Measurements from ENCODE around the gene XPNPEP2.

XPNPEP2 gene, protein sequence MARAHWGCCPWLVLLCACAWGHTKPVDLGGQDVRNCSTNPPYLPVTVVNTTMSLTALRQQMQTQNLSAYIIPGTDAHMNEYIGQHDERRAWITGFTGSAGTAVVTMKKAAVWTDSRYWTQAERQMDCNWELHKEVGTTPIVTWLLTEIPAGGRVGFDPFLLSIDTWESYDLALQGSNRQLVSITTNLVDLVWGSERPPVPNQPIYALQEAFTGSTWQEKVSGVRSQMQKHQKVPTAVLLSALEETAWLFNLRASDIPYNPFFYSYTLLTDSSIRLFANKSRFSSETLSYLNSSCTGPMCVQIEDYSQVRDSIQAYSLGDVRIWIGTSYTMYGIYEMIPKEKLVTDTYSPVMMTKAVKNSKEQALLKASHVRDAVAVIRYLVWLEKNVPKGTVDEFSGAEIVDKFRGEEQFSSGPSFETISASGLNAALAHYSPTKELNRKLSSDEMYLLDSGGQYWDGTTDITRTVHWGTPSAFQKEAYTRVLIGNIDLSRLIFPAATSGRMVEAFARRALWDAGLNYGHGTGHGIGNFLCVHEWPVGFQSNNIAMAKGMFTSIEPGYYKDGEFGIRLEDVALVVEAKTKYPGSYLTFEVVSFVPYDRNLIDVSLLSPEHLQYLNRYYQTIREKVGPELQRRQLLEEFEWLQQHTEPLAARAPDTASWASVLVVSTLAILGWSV

DNA sequence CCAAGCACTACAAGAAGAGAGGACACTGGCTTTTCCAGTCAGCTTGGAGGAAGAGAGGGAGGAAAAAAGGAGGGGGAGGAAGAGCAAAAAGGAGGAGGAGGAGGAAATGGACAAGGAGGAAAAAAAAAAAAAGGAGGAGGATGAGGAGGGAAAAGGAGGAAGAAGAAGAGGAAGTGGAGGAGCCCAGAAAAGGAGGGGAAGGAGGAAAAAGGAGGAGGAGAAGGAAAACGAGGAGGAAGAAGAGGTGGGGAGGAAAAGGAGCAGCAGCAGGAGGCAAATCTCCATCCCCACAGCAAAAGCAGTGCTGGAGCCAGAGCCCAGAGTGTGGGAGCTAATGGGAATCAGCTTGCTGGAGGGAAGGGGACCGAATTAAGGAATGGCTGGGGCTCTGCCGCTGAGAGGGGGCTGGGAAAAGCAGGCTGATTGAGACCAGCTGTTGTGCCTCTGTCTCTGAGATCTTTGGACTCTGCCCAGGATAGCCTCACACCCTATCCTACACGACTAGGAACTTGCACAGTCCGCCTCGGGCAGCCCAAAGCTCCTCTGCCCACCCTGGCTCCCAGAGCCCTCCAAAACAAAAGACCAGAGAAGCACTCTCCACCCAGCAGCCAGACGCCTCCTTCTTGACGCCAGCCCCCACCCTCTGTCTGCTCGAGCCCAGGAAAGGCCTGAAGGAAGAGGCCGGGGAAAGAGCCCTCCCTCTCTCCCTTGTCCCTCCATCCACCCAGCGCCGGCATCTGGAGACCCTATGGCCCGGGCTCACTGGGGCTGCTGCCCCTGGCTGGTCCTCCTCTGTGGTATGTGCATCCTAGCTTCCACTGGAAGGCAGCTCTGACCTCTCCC is at the start of gene XPNPEP2:
Gene XPNPEP2 (plus strand): TSS at position 514 of the 843 bp plus-strand sequence. CDS start 235 bp downstream, at position 749.
- DNase-seq (ENCODE audit: low read depth), result no peak

DNA sequence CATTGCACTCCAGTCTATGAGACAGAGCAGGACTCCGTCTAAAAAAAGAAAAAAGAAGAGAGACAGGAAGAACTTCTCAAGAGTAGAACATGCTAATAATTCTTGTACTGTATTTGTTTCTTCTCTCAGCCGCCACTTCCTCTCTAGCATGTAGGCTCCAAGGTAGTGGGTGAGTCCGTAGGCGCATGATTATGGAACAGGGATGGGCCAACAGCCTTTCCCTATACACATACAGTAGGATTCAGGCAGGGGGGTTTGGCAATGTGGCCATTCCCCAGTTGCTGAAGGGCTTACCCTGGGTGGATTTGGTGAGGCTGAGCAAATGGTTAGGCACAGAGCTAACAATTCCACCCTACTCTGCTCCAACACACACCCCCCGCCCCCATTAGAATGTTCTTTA is 49.0 kb upstream of the XPNPEP2 start:
- DNase-seq (ENCODE audit: low read depth), result no peak

DNA sequence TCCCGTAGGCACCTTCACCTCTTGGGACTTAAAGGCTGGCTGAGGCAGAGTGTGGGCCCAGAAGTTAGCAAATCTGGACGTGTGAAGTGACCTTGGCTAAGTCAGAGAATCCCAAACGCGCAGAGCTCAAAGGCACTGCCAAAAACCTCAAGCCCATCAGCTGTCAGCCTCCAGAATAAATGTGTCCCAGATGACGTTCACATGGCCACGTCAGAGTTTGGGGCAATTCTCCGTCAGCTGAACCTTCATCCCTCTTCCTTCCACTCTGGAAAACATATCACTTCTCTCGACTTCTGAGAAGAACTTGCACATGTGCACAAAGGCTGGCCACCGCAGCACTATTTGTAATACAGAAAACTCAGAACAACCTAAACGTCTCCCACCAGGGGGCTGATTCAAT is 48.3 kb upstream of the XPNPEP2 start:
- no peak for DNase-seq (ENCODE audit: low read depth)

DNA sequence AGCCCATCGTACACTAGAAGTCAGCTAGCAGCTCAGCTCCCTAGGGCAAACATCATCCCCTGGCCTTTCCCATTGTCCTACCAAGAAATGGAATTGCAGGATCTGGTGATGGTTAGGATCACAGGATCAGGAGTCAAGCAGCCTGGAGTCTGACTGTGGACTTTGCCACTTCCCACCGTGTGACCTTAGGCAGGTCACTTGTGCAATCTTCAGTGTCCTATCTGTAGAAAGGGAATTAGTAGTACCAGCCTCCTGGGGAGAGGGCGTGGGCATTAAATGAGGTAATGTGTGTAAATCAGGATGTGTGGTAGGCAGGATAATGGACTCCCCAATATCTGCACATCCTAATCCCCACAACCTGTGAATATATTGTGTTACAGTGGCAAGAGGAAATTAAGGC is 45.4 kb upstream of the XPNPEP2 start:
- no peak for DNase-seq (ENCODE audit: low read depth)

DNA sequence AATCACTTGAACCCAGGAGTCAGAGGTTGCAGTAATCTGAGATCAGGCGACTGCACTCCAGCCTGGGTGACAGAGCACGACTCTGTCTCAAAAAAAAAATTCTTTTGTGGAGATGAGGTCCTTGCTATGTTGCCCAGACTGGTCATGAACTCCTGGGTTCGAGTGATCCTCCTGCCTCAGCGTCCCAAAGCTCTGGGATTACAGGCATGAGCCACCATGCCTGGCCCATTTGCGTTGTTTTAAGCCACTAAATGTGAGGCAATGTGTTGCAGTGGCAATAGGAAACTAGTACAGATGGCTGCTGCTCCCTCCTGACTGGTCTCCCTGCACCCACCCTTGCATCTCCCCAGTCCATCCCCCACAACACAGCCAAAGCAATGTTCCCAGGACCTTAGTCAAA is 44.0 kb upstream of the XPNPEP2 start:
- no peak for DNase-seq (ENCODE audit: low read depth)

- no peak for DNase-seq (ENCODE audit: low read depth)
Observed at GRCh38 chrX:129695535-129695934, 43.2 kb upstream of the XPNPEP2 start.

- DNase-seq (ENCODE audit: low read depth), result no peak
Observed at GRCh38 chrX:129695937-129696336, 42.8 kb upstream of the XPNPEP2 start.

DNA sequence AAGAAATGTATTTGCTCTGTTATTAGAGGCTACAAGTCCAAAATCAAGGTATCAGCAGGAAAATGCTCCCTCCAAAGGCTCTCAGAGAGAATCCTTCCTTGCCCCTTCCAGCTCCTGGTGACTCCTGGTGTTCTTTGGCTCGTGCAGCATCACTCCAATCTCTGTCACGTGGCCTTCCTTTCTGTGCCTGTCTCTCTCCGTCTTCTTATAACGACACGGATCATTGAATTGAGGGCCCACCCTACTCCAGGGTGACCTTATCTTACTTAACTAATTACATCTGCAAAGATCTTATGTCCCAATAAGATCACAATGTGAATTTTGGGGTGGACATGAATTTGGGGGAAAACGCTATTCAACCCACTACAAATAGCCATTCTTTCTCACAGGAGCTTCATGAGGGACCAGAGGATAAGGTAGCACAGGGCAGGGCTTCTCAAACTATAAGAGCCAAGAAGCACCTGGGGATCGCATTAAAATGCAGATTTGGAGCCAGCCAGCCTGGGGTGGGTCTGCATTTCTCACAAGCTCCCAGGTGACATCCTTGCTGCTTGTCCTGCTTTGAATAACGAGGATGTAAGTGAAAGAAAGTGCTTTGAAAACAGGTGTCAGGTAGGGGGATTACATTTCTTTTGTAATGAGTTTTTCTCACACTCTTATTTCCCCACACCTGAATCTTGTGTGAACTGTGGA is 42.2 kb upstream of the XPNPEP2 start:
- DNase-seq (ENCODE audit: low read depth), result no peak

DNA sequence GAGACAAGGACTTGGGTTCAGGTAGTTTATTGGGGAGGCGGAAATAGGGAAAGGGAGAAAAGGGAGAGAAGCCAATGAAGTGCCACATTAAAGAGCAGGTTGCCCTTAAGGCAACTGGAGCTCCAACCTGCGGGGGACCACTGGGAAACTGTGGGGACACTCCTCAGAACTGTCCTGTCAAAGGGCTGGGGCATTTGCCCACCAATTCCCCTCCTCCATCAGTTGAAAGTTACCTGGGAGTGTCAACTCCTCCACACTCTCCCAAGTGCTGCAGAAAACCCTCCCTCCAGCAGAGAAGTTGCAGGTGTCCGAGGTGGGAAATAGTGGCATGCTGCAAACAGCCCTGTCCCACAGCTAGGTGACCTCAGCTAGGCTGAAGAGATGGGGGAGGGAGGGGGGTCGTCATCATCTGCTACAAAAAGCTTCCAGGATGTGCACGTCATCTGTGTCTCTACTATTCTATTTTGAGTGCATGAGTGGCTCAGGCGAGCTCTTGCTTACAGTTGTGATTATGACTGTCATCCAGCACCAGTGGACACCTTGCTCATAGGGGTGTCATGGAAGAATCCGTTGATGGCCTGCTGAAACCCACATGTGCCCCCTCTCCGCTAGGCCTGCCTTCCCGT is 41.5 kb upstream of the XPNPEP2 start:
- DNase-seq (ENCODE audit: low read depth), result no peak

GRCh38 chrX:129698150-129698549 is 40.6 kb upstream of the XPNPEP2 start:
- no peak for DNase-seq (ENCODE audit: low read depth)

GRCh38 chrX:129700536-129700935 is 38.2 kb upstream of the XPNPEP2 start:
- DNase-seq (ENCODE audit: low read depth), result no peak

GRCh38 chrX:129701624-129702069 is 37.1 kb upstream of the XPNPEP2 start:
- DNase-seq (ENCODE audit: low read depth), result no peak

- no peak for DNase-seq (ENCODE audit: low read depth)
Observed at GRCh38 chrX:129704491-129704890, 34.3 kb upstream of the XPNPEP2 start.

DNA sequence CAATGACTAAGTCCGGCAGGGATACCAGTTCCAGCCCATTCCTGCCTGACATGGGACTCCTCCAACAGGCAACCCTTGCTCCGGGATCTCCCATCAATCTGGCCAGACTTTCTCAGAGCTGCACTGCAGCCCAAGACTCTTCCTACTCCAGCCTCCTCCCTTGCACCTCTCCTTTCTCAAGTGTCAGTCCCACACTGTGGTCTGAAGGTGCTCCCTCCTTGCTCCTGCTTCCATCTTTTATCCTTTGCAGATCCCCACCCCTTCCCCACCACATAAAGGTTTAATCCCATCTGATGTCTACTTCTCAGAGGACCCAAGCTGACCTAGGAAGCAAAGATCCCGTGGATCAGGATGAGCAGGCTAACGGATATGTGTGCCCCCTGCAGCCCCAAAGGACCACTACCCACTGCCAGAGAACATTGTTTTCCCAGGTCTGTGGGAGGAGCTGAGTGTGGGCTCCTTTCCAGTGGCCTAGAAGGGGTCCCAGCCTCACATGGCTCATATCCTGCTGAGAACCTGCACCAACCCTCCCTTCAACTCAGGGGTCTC is 33.3 kb upstream of the XPNPEP2 start:
- DNase-seq (ENCODE audit: low read depth), result no peak

DNA sequence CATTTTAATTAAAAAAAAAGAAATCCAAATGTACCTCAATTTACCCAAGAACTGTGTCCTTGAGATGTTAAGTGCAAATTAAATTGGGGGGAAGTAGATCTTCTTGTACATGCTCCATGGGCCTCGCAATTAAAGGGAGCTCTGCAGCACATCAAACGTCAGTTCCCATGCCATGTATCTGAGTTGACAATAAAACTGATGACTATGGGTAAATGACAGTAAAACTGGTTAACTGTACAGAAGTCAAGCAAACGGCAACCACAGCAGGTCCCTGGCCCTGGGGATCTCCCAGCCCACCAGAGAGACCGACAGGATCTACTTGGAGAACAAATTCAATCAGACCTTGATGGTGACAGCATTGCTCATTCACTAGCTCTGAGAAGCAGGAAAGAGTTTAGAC is 32.8 kb upstream of the XPNPEP2 start:
- no peak for DNase-seq (ENCODE audit: low read depth)

DNA sequence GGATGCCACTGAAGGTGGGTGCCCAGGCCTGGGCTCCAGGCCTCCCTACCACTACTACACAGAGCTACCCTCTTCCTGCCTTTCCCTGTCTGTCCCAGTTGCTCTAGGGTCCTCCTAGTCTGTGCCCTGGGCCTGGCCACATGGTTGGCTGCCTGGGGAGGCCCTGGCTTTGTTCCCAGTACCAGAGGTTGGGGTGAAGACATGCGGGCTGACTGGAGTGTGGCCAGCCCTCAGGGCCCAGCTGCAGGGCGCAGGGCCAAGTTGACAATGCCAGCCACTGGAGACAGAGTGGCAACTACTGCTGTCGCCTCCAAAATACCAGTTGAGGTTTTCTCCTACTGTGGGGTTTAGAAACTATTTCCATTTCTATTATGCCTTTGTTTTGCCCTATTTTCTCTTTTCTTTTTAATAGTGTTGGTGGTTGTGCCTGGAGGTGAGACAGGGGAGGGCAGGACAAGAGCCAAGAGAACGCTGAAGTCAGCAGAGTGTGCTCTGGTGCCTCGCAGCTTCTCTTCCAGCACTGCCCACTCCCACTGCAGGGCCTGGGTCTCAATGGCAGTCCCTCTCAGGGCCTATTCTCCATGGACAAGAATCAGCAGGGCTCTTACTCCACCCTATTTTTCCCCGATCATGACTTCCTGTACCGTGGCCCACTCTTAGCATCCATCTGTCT is 32.2 kb upstream of the XPNPEP2 start:
- no peak for DNase-seq (ENCODE audit: low read depth)

DNA sequence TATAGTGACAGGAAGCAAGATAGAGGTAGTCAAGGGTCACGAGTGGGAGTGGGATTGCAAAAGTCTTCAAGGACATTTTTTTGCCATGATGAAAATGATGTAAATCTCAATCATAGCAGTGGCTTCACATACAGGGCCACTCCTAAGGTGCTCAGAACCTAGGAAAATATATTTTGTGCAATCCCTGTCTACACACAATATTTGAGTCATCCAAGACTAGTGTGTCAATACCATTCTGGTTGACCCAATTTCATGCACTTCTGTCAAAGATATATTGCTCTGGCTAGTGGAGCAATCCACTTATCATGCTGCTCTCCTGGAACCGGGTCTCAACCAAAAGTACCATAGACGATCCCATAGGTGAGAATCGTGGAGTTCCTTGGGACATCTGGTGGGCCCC is 24.2 kb upstream of the XPNPEP2 start:
- no peak for DNase-seq (ENCODE audit: low read depth)

DNA sequence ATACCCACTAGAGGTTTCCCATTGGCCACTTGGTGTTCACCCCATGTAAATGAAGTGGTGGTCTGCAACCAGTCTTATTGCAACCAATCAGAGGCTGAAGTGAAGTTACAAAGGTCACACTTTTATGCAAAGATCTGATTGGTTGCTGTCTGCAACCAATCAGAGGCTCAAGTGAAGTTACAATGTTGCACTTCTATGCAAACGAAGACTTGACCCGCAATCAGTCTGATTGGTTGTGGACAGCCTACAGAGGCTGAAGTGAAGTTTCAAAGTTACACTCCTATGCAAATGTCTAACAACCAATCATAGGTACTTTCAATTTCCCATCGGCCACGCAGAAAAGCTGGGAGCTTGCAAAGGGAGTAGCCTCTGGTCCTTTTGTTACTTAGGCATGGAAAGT is 22.3 kb upstream of the XPNPEP2 start:
- DNase-seq (ENCODE audit: low read depth), result no peak

GRCh38 chrX:129717892-129718291 is 20.9 kb upstream of the XPNPEP2 start:
- DNase-seq (ENCODE audit: low read depth), result peak; percentile 84

- no peak for DNase-seq (ENCODE audit: low read depth)
Observed at GRCh38 chrX:129718676-129719075, 20.1 kb upstream of the XPNPEP2 start.

GRCh38 chrX:129719268-129719667 is 19.5 kb upstream of the XPNPEP2 start:
- no peak for DNase-seq (ENCODE audit: low read depth)

Measured in iris pigment epithelial cell (primary cell).